GM12864 (cell line): ENCODE measurements around the gene SLC25A48.
"Not testable (repeated sequence)": the region's sequence is repeated elsewhere in the genome, so short reads cannot be mapped to it uniquely, and the experiment has no call there.

Experiments
- DNase-seq: peaks from one replicate; pipeline ENCODE4 v3.0.0-alpha.2; 2011; ENCODE audit warnings: low read depth
- H3K4me3 ChIP-seq: 2 replicates; pipeline ENCODE4 v1.5.1; 2011; ENCODE audit warnings: mild to moderate bottlenecking, low read depth, low read length, control low read depth
- CTCF ChIP-seq: IDR thresholded peaks from 2 replicates; pipeline ENCODE4 v1.5.1; 2011; ENCODE audit warnings: low read depth, mild to moderate bottlenecking, moderate library complexity, low read length, control low read depth, inconsistent platforms; ENCODE audit errors: missing control alignments

SLC25A48 gene

GRCh38 chr5:135857630-135858311, 23.3 kb downstream of the SLC25A48 start:
- no peak for DNase-seq
- H3K4me3 ChIP-seq = no peak overlapping the region
- TF ChIP-seq CTCF = no peak

- not testable (repeated sequence) for DNase-seq, H3K4me3 ChIP-seq
Observed at GRCh38 chr5:135859186-135859585, 24.7 kb downstream of the SLC25A48 start.

GRCh38 chr5:135859641-135860040, 25.2 kb downstream of the SLC25A48 start:
- TF ChIP-seq CTCF = no peak
- no peak for DNase-seq
- no peak overlapping the region for H3K4me3 ChIP-seq

GRCh38 chr5:135861641-135862040, 27.2 kb downstream of the SLC25A48 start:
- no peak for TF ChIP-seq CTCF
- no peak for DNase-seq
- H3K4me3 ChIP-seq = no peak overlapping the region

- no peak for DNase-seq
- no peak overlapping the region for H3K4me3 ChIP-seq
- TF ChIP-seq CTCF = no peak
Observed at GRCh38 chr5:135862086-135862485, 27.6 kb downstream of the SLC25A48 start.

- H3K4me3 ChIP-seq = no peak overlapping the region
- no peak for TF ChIP-seq CTCF
- no peak for DNase-seq
Observed at GRCh38 chr5:135862744-135863143, 28.3 kb downstream of the SLC25A48 start.

- no peak overlapping the region for H3K4me3 ChIP-seq
- DNase-seq = no peak
- TF ChIP-seq CTCF = no peak
Observed at GRCh38 chr5:135864503-135865435, 30.3 kb downstream of the SLC25A48 start.
